Measurements from ENCODE around the gene CNTD1.
"Not testable (repeated sequence)": the region's sequence is repeated elsewhere in the genome, so short reads cannot be mapped to it uniquely, and the experiment has no call there.

CNTD1 gene

GRCh38 chr17:42768006-42768405, 30.7 kb upstream of the CNTD1 start:
- H3K23ac ChIP-seq (ENCODE audit: low read length); H3K79me2 ChIP-seq (ENCODE audit: control insufficient read depth, insufficient read depth, low read length); H2BK5ac ChIP-seq (ENCODE audit: low read length); H3K36me3 ChIP-seq (ENCODE audit: control insufficient read depth, insufficient read depth, low read length); H3K27me3 ChIP-seq (ENCODE audit: insufficient read depth, low read length, poor library complexity); H3K4me2 ChIP-seq (ENCODE audit: low read length); H3K4me1 ChIP-seq (ENCODE audit: control insufficient read depth, low read depth, low read length); H2BK15ac ChIP-seq (replicated peaks; ENCODE audit: low read depth); H3K4me3 ChIP-seq (ENCODE audit: low read length); H3K56ac ChIP-seq (ENCODE audit: low read length); H3K79me1 ChIP-seq (ENCODE audit: low read length); DNase-seq; H2AK5ac ChIP-seq (ENCODE audit: low read length); H3K27ac ChIP-seq (ENCODE audit: low read depth, low read length); H3K18ac ChIP-seq (ENCODE audit: low read length); H3K4ac ChIP-seq (ENCODE audit: low read depth, low read length); H2BK120ac ChIP-seq (ENCODE audit: low read depth, low read length); H4K5ac ChIP-seq (ENCODE audit: low read length); H3K9ac ChIP-seq (ENCODE audit: low read length); H4K8ac ChIP-seq (ENCODE audit: low read depth, low read length): not testable (repeated sequence)
- no CpG with 5 or more reads among the region's 9 CpGs for WGBS (ENCODE audit: extremely low coverage, insufficient coverage, low lambda C conversion rate)

DNA sequence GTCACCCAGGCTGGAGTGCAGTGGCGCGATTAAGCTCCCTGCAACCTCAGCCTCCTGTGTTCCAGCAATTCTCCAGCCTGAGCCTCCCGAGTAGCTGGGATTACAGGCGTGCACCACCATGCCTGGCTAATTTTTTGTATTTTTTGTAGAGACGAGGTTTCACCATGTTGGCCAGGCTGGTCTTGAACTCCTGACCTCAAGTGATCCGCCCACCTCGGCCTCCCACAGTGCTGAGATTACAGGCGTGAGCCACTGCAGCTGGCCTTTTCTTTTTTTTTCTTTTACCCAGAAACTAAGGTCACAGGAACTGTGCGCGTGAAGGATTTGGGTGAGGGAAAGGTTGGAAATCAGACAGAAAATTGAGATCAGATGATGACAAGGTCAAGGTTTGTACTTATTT, 28.7 kb upstream of the CNTD1 start:
- H3K18ac ChIP-seq (ENCODE audit: low read length); H3K79me1 ChIP-seq (ENCODE audit: low read length); H3K4me2 ChIP-seq (ENCODE audit: low read length); H2BK15ac ChIP-seq (replicated peaks; ENCODE audit: low read depth); H3K4ac ChIP-seq (ENCODE audit: low read depth, low read length); H3K23ac ChIP-seq (ENCODE audit: low read length); H3K79me2 ChIP-seq (ENCODE audit: control insufficient read depth, insufficient read depth, low read length); H3K27ac ChIP-seq (ENCODE audit: low read depth, low read length); H2BK5ac ChIP-seq (ENCODE audit: low read length); H3K56ac ChIP-seq (ENCODE audit: low read length); H4K8ac ChIP-seq (ENCODE audit: low read depth, low read length); H4K5ac ChIP-seq (ENCODE audit: low read length); H2BK120ac ChIP-seq (ENCODE audit: low read depth, low read length); H3K9ac ChIP-seq (ENCODE audit: low read length); H3K27me3 ChIP-seq (ENCODE audit: insufficient read depth, low read length, poor library complexity); H2AK5ac ChIP-seq (ENCODE audit: low read length); H3K4me3 ChIP-seq (ENCODE audit: low read length); H3K36me3 ChIP-seq (ENCODE audit: control insufficient read depth, insufficient read depth, low read length); DNase-seq; H3K4me1 ChIP-seq (ENCODE audit: control insufficient read depth, low read depth, low read length): not testable (repeated sequence)
- no CpG with 5 or more reads among the region's 10 CpGs for whole genome bisulfite sequencing (ENCODE audit: extremely low coverage, insufficient coverage, low lambda C conversion rate)

GRCh38 chr17:42772945-42773289, 25.7 kb upstream of the CNTD1 start:
- Histone ChIP-seq H2AK5ac (ENCODE audit: low read length) (no peak overlapping the region), H3K4me3 (ENCODE audit: low read length) (no peak overlapping the region), H4K5ac (ENCODE audit: low read length) (no peak overlapping the region), H3K36me3 (ENCODE audit: control insufficient read depth, insufficient read depth, low read length) (peaks cover 3% of the 10 kb centered on the region), H3K79me1 (ENCODE audit: low read length) (peaks cover 3% of the 10 kb centered on the region), H3K27me3 (ENCODE audit: insufficient read depth, low read length, poor library complexity) (no peaks in the 10 kb centered on the region), H2BK15ac (replicated peaks; ENCODE audit: low read depth) (no peak overlapping the region), H3K4ac (ENCODE audit: low read depth, low read length) (no peak overlapping the region), H3K4me1 (ENCODE audit: control insufficient read depth, low read depth, low read length) (peaks cover 2% of the 10 kb centered on the region), H2BK120ac (ENCODE audit: low read depth, low read length) (no peak overlapping the region), H3K79me2 (ENCODE audit: control insufficient read depth, insufficient read depth, low read length) (no peaks in the 10 kb centered on the region), H3K4me2 (ENCODE audit: low read length) (peak overlapping the region; percentile 16), H3K56ac (ENCODE audit: low read length) (peak overlapping the region; percentile 100), H4K8ac (ENCODE audit: low read depth, low read length) (peak overlapping the region; percentile 78), H3K23ac (ENCODE audit: low read length) (no peak overlapping the region), H3K9ac (ENCODE audit: low read length) (peak overlapping the region; percentile 63), H3K27ac (ENCODE audit: low read depth, low read length) (no peak overlapping the region), H3K18ac (ENCODE audit: low read length) (no peak overlapping the region), H2BK5ac (ENCODE audit: low read length) (no peak overlapping the region)
- WGBS (ENCODE audit: extremely low coverage, insufficient coverage, low lambda C conversion rate) = no CpG with 5 or more reads among the region's 3 CpGs
- DNase-seq = no peak

DNA sequence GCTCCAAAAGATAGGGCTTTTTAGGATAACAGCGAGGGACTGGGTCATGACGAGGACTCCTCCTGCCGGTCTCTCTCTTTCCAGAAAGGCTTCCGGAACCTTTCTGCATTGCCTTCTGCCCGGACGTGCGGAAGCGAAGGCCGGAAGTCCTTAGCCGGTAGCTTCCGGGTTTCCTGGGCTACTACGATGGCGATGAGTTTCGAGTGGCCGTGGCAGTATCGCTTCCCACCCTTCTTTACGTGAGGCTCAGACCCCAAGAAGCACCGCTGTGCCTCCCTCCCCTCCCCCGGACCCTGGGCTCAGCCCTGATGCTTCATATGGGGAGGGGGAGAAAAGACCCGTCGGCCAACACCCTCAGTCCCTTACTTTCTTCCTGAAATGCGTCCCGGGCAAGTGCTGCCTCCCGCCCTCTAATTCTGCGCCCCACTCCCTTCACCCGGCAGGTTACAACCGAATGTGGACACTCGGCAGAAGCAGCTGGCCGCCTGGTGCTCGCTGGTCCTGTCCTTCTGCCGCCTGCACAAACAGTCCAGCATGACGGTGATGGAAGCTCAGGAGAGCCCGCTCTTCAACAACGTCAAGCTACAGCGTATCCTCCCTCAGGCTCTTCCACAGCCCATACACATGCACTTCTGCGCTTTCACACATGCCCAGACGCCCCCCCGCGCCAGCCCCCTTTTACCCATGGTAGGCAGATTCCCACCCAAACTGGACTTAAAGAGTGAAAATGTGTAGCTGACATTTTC, 25.2 kb upstream of the CNTD1 start, which contains the start of gene VPS25:
TSS of gene VPS25 (plus strand) at position 160 of the 746 bp plus-strand sequence. CDS start at position 187, 27 bp downstream.
- Histone ChIP-seq H3K4me3 (ENCODE audit: low read length) (peak within 1 kb of the TSS; percentile 100), H3K9ac (ENCODE audit: low read length) (peak within 1 kb of the TSS; percentile 100), H2BK5ac (ENCODE audit: low read length) (no peak within 1 kb of the TSS), H3K4me1 (ENCODE audit: control insufficient read depth, low read depth, low read length) (peaks cover 2% of the 10 kb centered on the region), H4K8ac (ENCODE audit: low read depth, low read length) (peak within 1 kb of the TSS; percentile 78), H3K27me3 (ENCODE audit: insufficient read depth, low read length, poor library complexity) (no peaks in the 10 kb centered on the region), H3K36me3 (ENCODE audit: control insufficient read depth, insufficient read depth, low read length) (peaks cover 5% of the 10 kb centered on the region), H3K79me2 (ENCODE audit: control insufficient read depth, insufficient read depth, low read length) (no peaks in the 10 kb centered on the region), H3K23ac (ENCODE audit: low read length) (peak within 1 kb of the TSS; percentile 80), H2BK120ac (ENCODE audit: low read depth, low read length) (no peak within 1 kb of the TSS), H3K79me1 (ENCODE audit: low read length) (peaks cover 3% of the 10 kb centered on the region), H3K18ac (ENCODE audit: low read length) (peak within 1 kb of the TSS; percentile 78), H2BK15ac (replicated peaks; ENCODE audit: low read depth) (no peak within 1 kb of the TSS), H4K5ac (ENCODE audit: low read length) (peak within 1 kb of the TSS; percentile 71), H2AK5ac (ENCODE audit: low read length) (peak within 1 kb of the TSS; percentile 51), H3K27ac (ENCODE audit: low read depth, low read length) (peak within 1 kb of the TSS; percentile 81), H3K4ac (ENCODE audit: low read depth, low read length) (peak within 1 kb of the TSS; percentile 65), H3K4me2 (ENCODE audit: low read length) (peak within 1 kb of the TSS; percentile 97), H3K56ac (ENCODE audit: low read length) (peak within 1 kb of the TSS; percentile 100)
- DNase-seq = peak; percentile 94
- no CpG with 5 or more reads among the region's 39 CpGs for WGBS (ENCODE audit: extremely low coverage, insufficient coverage, low lambda C conversion rate)

GRCh38 chr17:42774066-42774745, 24.5 kb upstream of the CNTD1 start:
- peak; percentile 25 for DNase-seq
- peaks cover 2% of the 10 kb centered on the region for H3K4me1 ChIP-seq (ENCODE audit: control insufficient read depth, low read depth, low read length)
- peak overlapping the region; percentile 33 for H3K27ac ChIP-seq (ENCODE audit: low read depth, low read length)
- peak overlapping the region; percentile 100 for H3K56ac ChIP-seq (ENCODE audit: low read length)
- peak overlapping the region; percentile 97 for H3K4me2 ChIP-seq (ENCODE audit: low read length)
- H3K23ac ChIP-seq (ENCODE audit: low read length) = no peak overlapping the region
- peak overlapping the region; percentile 100 for H3K9ac ChIP-seq (ENCODE audit: low read length)
- WGBS (ENCODE audit: extremely low coverage, insufficient coverage, low lambda C conversion rate) = no CpG with 5 or more reads among the region's 3 CpGs
- H3K4ac ChIP-seq (ENCODE audit: low read depth, low read length) = no peak overlapping the region
- H4K8ac ChIP-seq (ENCODE audit: low read depth, low read length) = peak overlapping the region; percentile 66
- no peak overlapping the region for H2BK5ac ChIP-seq (ENCODE audit: low read length)
- H2AK5ac ChIP-seq (ENCODE audit: low read length) = no peak overlapping the region
- H3K36me3 ChIP-seq (ENCODE audit: control insufficient read depth, insufficient read depth, low read length) = peaks cover 5% of the 10 kb centered on the region
- H3K79me1 ChIP-seq (ENCODE audit: low read length) = peaks cover 3% of the 10 kb centered on the region
- H2BK15ac ChIP-seq (replicated peaks; ENCODE audit: low read depth) = no peak overlapping the region
- H3K27me3 ChIP-seq (ENCODE audit: insufficient read depth, low read length, poor library complexity) = no peaks in the 10 kb centered on the region
- no peaks in the 10 kb centered on the region for H3K79me2 ChIP-seq (ENCODE audit: control insufficient read depth, insufficient read depth, low read length)
- H2BK120ac ChIP-seq (ENCODE audit: low read depth, low read length) = no peak overlapping the region
- peak overlapping the region; percentile 78 for H3K18ac ChIP-seq (ENCODE audit: low read length)
- H4K5ac ChIP-seq (ENCODE audit: low read length) = no peak overlapping the region
- peak overlapping the region; percentile 100 for H3K4me3 ChIP-seq (ENCODE audit: low read length)

All from mesendoderm (in vitro differentiated cells).